DOHH2 (cell line): ENCODE results near the gene NKAIN2.

ENCODE experiments used
- H3F3A ChIP-seq: fragments of 200-600 bp; sonication (generic), shearing (Covaris generic); 2 replicates; pipeline ENCODE4 v1.6.0; 2016; ENCODE audit warnings: antibody characterized with exemption, mild to moderate bottlenecking; ENCODE audit not compliant: control insufficient read depth, insufficient read depth
- H3K27ac ChIP-seq: fragments of 200-600 bp; sonication (generic); 2 replicates; pipeline ENCODE4 v1.5.1; 2014; ENCODE audit warnings: low read depth, mild to moderate bottlenecking, low read length, moderate library complexity
- H3K27me3 ChIP-seq: fragments of 200-600 bp; sonication (generic); 2 replicates; pipeline ENCODE4 v1.6.1; 2014; ENCODE audit warnings: mild to moderate bottlenecking, low read length, mixed read lengths; ENCODE audit not compliant: control insufficient read depth
- H3K36me3 ChIP-seq: fragments of 200-600 bp; sonication (generic); 2 replicates; pipeline ENCODE4 v1.6.1; 2014; ENCODE audit warnings: mild to moderate bottlenecking, low read length, moderate library complexity, mixed read lengths; ENCODE audit not compliant: control insufficient read depth
- H3K4me1 ChIP-seq: fragments of 200-600 bp; sonication (generic); 2 replicates; pipeline ENCODE4 v1.6.1; 2014; ENCODE audit warnings: mild to moderate bottlenecking, low read length, mixed read lengths; ENCODE audit not compliant: control insufficient read depth
- H3K4me2 ChIP-seq: fragments of 200-600 bp; sonication (generic); 2 replicates; pipeline ENCODE4 v1.6.0; 2014; ENCODE audit warnings: mild to moderate bottlenecking, low read length, moderate library complexity
- H3K4me3 ChIP-seq: fragments of 200-600 bp; sonication (generic); 2 replicates; pipeline ENCODE4 v1.5.1; 2014; ENCODE audit warnings: mild to moderate bottlenecking, low read length, mixed read lengths
- H3K79me2 ChIP-seq: fragments of 200-600 bp; sonication (generic); 2 replicates; pipeline ENCODE4 v1.6.1; 2014; ENCODE audit warnings: mild to moderate bottlenecking, low read length, mixed read lengths; ENCODE audit not compliant: control insufficient read depth
- H3K9me2 ChIP-seq: fragments of 200-600 bp; sonication (generic); replicated peaks from 2 replicates; pipeline ENCODE4 v1.6.1; 2014; ENCODE audit warnings: mild to moderate bottlenecking, low read length, mixed read lengths; ENCODE audit not compliant: control insufficient read depth
- H3K9me3 ChIP-seq: fragments of 200-600 bp; sonication (generic); 2 replicates; pipeline ENCODE4 v1.6.1; 2014; ENCODE audit warnings: antibody characterized with exemption, low read length, mixed read lengths; ENCODE audit not compliant: control insufficient read depth, insufficient read depth
- H4K20me1 ChIP-seq: fragments of 200-600 bp; sonication (generic); 2 replicates; pipeline ENCODE4 v1.6.0; 2014; ENCODE audit warnings: low read depth, mild to moderate bottlenecking, antibody characterized with exemption, low read length, moderate library complexity; ENCODE audit not compliant: control insufficient read depth, insufficient read depth
- CTCF ChIP-seq: fragments of 200-600 bp; sonication (generic); IDR thresholded peaks from one replicate; pipeline ENCODE4 v1.5.1; 2014; ENCODE audit warnings: antibody characterized with exemption, mild to moderate bottlenecking, low read depth, low read length; ENCODE audit not compliant: poor library complexity, severe bottlenecking
- EZH2phosphoT487 ChIP-seq: fragments of 200-600 bp; sonication (generic); IDR thresholded peaks from 2 replicates; pipeline ENCODE4 v1.6.1; 2017; ENCODE audit warnings: borderline replicate concordance, mild to moderate bottlenecking, antibody characterized with exemption, low read length, moderate library complexity, mixed read lengths

Gene NKAIN2

GRCh38 chr6:124873066-124873410, 1069.4 kb downstream of the NKAIN2 start:
- no peaks in the 10 kb centered on the region for H4K20me1 ChIP-seq
- no peaks in the 10 kb centered on the region for H3K36me3 ChIP-seq
- no peaks in the 10 kb centered on the region for H3K4me1 ChIP-seq
- H3K4me2 ChIP-seq: no peak overlapping the region
- H3K9me2 ChIP-seq: no peaks in the 10 kb centered on the region
- H3F3A ChIP-seq: no peaks in the 10 kb centered on the region
- H3K4me3 ChIP-seq: no peak overlapping the region
- H3K9me3 ChIP-seq: no peaks in the 10 kb centered on the region
- no peaks in the 10 kb centered on the region for H3K27me3 ChIP-seq
- TF ChIP-seq EZH2phosphoT487 (no peak), CTCF (no peak)
- H3K79me2 ChIP-seq: no peaks in the 10 kb centered on the region
- H3K27ac ChIP-seq: no peak overlapping the region
